A673 (cell line): ENCODE measurements around the gene MORC3.

Source experiments
- CTCF ChIP-seq: fragments of 300-800, 200-600 bp; sonication (generic); conservative IDR thresholded peaks from 2 replicates; pipeline ENCODE4 v1.5.1; 2017; ENCODE audit warnings: low read depth, mild to moderate bottlenecking, antibody characterized with exemption, low read length, moderate library complexity, mixed read lengths
- EZH2 ChIP-seq: fragments of 200-600 bp; sonication (generic); IDR thresholded peaks from 2 replicates; pipeline ENCODE4 v1.6.1; 2017; ENCODE audit warnings: borderline replicate concordance, low read depth, mild to moderate bottlenecking, mixed read lengths, antibody characterized with exemption, low read length; ENCODE audit not compliant: poor library complexity, severe bottlenecking

GRCh38 chr21:36321325-36322082 lies 1.5 kb downstream of the MORC3 start:
- no peak for TF ChIP-seq EZH2
- no peak for TF ChIP-seq CTCF
